Hypothalamus (tissue), 51 donors: ENCODE results near the gene POU2F1.
A peak's percentile ranks its signal among the peaks of the same experiment; 100 is the strongest.

Experiments
- DNase-seq, 51 donors: peaks; one replicate each; lab custom pipeline; 2025; lab: John Stamatoyannopoulos, UW

The POU2F1 gene

DNA sequence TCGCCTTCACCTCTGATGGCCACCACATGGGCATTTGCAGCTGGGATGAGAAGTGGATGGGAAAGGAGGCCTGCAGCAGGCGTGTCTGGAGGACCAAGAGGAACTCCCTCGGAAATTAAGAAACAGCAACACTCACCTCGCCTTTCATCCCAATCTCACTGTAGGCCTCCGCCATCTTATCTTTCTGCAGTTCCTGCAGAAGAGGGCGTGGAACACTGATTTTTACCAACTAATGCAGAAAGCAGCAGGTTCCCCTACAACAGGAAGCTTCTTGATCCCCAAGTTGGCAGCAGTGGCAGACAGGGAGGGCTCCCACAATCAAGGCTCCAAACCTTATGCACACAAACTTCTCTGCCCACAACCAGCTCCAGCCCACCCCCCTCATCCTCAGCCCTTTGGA lies 213.2 kb downstream of the POU2F1 start:
- DNase-seq, result no peak

- DNase-seq, result no peak
Observed at GRCh38 chr1:167434306-167434705, 213.6 kb downstream of the POU2F1 start.

DNA sequence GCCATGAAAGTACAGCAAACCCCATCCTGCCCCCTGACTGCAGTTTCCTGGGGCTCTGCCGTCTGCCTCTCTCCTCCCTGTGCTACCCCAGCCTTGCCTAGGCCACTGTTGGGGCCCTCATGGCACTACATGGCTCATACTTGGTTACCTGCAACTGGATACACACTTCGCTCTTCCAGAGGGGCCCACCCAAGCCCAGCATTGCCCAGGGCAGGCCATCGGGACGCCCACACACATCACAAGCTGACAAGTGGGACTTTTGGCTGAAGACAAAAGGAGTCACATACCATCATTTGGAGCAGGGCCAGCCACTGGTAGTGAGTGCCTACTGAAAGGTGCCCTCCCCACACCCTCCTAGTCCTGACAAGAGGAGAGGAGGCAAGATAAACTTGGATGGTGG lies 214.8 kb downstream of the POU2F1 start:
- no peak for DNase-seq

DNA sequence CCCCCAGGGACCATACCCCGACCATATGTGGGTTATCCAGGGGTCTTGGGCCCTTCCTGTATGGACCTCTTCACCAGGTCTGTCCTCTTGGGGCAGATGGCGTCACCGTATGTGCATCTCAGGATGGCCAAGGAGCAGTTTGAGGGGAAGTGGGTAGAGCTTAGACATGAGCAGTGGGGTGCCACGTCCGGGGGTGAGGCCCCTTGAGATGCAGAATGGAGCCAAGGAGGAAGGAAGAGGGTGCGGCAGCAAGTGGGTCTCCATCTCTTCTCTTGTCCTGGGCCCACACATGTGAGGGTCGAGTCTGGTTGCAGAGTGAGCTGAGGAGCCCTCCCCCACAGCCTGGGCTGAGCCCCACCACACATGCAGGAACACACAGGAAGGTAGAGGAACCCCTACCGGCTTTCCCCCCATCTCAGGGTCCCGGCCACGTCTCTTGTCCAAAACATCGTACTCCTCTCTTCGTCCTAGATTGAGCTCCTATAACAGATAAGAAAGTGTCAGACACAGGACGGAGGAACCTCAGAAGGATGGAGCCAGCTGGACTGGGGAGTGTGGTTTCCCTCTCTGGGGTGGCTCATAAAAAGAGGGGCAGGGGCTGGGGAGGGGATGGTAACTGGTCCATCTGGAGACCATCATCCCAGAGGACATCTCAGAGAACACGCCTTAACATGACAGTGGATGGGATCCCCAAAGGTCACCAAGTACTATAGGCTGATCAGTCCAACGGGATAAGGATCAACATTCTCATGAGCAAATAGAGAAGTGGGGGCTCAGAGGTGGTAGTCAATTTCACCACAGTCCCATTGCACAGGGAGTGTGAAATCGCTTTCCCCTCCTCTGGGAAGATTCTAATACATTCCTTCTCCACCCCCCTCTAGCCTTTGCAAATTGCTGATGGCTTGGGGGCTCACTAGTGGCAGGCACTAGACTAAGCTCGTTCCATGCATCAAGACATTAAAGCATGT lies 217.8 kb downstream of the POU2F1 start:
- no peak for DNase-seq

DNA sequence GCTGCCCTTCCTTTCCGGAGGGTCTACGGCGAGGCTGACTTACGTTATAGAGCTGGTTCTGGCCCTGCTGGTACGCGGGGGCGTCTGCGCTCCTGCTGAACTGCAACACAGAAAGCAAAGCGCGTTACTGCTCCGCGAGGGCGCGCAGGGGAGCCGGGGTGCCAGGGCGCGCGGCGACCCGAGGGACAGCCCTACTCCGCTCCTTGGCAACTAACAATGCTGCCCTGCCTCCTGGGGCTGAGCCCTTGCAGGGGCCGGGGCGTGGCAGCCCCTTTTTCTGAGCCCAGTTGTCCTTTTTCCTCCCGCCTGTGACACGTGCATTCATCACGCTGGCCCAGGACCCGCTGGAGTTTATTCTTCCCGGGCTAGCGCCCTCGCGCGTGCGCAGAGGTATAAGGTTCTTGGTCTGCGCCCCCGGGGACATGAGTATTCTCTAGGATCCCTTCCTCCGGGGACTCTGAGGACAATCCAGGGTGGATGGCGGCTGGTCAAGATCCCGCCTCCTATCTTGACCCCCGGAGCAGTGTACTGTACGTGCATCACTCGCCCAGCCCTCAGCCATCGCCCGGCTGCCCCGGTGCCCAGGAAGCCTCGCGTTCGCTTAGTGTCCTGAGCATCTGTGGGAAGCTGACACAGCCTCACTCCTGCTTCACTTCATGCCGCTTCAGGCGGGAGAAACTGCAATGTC lies 218.8 kb downstream of the POU2F1 start:
- peak in 35 of 51 donors; percentile 7 to 71 (median 40) for DNase-seq

- DNase-seq, result no peak
Observed at GRCh38 chr1:167440345-167440744, 219.7 kb downstream of the POU2F1 start.

- no peak for DNase-seq
Observed at GRCh38 chr1:167440776-167441175, 220.1 kb downstream of the POU2F1 start.

GRCh38 chr1:167441222-167441621 lies 220.5 kb downstream of the POU2F1 start:
- no peak for DNase-seq

DNA sequence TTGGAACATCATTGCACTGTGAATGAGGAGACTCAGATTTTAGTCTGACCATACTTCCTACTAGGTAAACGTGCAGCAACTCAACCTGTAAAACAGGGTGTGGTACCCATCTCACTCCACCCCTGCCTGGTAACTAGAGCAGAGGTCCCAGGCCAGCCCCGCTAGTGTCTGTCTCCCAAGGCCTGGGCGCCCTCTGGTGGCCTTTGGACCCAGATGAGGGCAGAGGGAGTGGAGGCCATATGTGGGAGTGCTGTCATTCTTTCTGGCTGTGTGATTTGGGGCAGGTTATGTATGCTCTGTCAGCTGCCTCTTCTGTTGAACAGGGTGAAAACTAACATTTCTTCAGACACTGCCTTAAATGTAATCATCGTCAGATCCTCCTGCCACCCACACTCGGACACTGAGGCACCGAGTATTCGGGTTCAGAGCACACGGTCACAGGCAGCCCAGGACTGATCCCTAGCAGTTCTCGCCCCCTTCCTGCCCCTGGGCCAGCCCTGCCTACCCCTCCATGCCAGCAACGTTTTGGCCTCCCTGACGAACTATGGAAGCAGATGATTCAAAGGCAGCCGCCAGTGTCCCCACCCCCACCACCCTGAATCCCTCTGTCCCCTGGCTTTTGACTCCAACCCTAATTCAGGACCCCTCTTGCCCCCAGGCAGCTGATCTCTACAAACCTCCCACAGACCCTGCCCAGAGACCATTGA lies 221.6 kb downstream of the POU2F1 start:
- peak in 44 of 51 donors; percentile 9 to 87 (median 56) for DNase-seq

- DNase-seq, result no peak
Observed at GRCh38 chr1:167442854-167443565, 222.3 kb downstream of the POU2F1 start.

- no peak for DNase-seq
Observed at GRCh38 chr1:167443757-167444156, 223.1 kb downstream of the POU2F1 start.

GRCh38 chr1:167446966-167447365 lies 226.3 kb downstream of the POU2F1 start:
- DNase-seq, result no peak

GRCh38 chr1:167447521-167448136 lies 226.9 kb downstream of the POU2F1 start:
- peak in 1 of 51 donors; percentile 4 for DNase-seq

GRCh38 chr1:167450843-167451242 lies 230.2 kb downstream of the POU2F1 start:
- DNase-seq, result no peak

DNA sequence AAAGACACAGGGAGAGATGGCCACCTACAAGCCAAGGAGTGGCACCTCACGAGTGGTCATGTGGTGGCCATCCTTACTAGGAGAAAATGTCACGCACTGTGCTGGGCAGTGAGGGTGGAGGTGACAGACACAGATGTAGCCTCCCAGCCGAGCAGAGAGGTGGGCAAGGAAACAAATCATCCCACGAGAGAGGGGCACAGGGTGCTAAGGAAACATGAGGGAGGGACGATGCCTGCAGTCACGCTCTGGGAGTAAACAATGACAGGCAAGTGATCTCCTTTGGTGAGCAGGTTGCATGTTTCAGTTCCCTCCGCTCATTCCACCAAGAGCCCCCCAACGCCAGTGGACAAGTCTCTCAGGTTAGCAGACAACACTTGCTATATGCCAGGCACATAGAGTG lies 231.8 kb downstream of the POU2F1 start:
- no peak for DNase-seq

DNA sequence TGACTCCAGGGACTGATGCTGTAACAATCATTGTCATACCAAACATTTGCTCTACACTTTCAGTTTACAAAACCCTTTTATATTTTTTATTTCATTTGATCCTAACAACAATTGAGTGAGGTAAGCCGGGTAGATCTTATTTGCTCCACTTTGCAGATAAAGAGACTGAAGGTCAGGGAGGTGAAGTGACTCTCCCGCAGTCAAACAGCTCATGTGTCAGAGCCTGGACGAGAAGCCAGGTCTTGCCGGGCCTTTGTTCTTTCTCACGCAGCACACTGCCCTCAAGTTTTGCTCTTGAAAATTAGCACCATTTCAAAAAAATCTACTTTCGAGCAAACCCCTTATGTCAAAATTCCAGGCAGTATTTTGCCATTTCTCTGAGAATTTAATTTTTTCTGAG lies 232.4 kb downstream of the POU2F1 start:
- no peak for DNase-seq

DNA sequence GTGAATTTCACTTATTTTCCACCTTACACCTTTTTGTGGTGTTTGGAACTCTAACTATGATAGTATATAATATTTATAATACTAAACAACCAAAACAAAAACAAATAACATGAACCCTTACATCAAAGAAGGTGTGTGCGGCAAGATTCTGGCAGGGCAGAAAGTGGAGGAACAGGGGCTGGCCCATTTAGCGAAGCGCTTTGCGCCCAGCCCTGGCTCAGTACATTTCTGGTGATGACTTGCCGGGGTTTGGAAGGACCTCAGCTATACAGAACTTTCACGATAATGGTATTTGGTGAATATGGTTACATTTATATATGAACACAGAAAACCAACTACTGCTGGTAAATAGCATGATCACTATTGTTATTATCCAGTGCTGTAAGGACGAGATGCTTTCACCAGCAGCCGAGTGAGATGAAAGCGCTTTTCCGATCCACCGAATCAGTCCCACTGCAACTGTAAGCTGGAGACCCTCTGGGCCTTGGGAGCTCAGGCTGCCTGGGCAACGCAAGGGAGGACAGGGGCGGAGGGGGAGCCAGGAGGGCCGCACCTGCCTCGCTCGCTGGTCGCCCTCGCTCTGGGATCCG lies 233.7 kb downstream of the POU2F1 start:
- DNase-seq, result peak in 1 of 51 donors; percentile 44

- DNase-seq, result peak in 36 of 51 donors; percentile 12 to 69 (median 38)
Observed at GRCh38 chr1:167454894-167455785, 234.5 kb downstream of the POU2F1 start.
